Measurements from ENCODE around the gene EPHB2. TPM values are rescaled to one million over a fixed set of nuclear protein-coding genes. Genes with fewer than 3 reads are reported as not detected.

Gene EPHB2
- total and polyA plus RNA-seq, 2 of the 8 experiments (the other 6 are each of a cell fraction or from before 2014, with no cell fraction given), result 15.8 to 17.2 TPM

DNA sequence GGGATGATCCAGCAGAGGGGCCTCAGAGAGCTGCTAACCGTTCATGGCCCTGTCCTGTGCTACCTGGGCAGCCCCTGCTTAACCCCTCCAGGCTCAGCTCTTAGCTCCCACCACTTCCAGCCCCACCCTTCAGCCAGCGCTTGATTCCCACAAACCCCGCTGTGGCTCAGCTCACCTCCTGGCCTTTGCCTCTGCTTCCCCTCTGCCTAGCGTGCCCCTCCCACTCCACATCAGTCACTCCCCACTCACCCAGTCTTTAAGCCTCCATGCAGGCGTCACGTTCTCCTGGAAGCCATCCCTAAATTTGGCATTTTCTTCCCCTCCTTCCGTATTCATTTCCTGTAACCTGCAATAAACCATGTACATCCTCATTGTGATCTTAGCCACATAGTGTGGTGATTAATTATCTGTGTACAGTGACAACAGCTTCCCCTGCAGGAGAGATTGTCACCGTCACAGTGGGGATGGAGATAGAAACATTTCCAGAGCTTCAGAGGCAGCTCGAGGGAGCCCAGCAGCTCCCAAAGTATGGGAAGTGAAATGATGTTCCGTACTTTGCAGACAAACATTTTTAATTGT lies 65.5 kb downstream of the EPHB2 start (continued):
- TF ChIP-seq, protein P1, sequence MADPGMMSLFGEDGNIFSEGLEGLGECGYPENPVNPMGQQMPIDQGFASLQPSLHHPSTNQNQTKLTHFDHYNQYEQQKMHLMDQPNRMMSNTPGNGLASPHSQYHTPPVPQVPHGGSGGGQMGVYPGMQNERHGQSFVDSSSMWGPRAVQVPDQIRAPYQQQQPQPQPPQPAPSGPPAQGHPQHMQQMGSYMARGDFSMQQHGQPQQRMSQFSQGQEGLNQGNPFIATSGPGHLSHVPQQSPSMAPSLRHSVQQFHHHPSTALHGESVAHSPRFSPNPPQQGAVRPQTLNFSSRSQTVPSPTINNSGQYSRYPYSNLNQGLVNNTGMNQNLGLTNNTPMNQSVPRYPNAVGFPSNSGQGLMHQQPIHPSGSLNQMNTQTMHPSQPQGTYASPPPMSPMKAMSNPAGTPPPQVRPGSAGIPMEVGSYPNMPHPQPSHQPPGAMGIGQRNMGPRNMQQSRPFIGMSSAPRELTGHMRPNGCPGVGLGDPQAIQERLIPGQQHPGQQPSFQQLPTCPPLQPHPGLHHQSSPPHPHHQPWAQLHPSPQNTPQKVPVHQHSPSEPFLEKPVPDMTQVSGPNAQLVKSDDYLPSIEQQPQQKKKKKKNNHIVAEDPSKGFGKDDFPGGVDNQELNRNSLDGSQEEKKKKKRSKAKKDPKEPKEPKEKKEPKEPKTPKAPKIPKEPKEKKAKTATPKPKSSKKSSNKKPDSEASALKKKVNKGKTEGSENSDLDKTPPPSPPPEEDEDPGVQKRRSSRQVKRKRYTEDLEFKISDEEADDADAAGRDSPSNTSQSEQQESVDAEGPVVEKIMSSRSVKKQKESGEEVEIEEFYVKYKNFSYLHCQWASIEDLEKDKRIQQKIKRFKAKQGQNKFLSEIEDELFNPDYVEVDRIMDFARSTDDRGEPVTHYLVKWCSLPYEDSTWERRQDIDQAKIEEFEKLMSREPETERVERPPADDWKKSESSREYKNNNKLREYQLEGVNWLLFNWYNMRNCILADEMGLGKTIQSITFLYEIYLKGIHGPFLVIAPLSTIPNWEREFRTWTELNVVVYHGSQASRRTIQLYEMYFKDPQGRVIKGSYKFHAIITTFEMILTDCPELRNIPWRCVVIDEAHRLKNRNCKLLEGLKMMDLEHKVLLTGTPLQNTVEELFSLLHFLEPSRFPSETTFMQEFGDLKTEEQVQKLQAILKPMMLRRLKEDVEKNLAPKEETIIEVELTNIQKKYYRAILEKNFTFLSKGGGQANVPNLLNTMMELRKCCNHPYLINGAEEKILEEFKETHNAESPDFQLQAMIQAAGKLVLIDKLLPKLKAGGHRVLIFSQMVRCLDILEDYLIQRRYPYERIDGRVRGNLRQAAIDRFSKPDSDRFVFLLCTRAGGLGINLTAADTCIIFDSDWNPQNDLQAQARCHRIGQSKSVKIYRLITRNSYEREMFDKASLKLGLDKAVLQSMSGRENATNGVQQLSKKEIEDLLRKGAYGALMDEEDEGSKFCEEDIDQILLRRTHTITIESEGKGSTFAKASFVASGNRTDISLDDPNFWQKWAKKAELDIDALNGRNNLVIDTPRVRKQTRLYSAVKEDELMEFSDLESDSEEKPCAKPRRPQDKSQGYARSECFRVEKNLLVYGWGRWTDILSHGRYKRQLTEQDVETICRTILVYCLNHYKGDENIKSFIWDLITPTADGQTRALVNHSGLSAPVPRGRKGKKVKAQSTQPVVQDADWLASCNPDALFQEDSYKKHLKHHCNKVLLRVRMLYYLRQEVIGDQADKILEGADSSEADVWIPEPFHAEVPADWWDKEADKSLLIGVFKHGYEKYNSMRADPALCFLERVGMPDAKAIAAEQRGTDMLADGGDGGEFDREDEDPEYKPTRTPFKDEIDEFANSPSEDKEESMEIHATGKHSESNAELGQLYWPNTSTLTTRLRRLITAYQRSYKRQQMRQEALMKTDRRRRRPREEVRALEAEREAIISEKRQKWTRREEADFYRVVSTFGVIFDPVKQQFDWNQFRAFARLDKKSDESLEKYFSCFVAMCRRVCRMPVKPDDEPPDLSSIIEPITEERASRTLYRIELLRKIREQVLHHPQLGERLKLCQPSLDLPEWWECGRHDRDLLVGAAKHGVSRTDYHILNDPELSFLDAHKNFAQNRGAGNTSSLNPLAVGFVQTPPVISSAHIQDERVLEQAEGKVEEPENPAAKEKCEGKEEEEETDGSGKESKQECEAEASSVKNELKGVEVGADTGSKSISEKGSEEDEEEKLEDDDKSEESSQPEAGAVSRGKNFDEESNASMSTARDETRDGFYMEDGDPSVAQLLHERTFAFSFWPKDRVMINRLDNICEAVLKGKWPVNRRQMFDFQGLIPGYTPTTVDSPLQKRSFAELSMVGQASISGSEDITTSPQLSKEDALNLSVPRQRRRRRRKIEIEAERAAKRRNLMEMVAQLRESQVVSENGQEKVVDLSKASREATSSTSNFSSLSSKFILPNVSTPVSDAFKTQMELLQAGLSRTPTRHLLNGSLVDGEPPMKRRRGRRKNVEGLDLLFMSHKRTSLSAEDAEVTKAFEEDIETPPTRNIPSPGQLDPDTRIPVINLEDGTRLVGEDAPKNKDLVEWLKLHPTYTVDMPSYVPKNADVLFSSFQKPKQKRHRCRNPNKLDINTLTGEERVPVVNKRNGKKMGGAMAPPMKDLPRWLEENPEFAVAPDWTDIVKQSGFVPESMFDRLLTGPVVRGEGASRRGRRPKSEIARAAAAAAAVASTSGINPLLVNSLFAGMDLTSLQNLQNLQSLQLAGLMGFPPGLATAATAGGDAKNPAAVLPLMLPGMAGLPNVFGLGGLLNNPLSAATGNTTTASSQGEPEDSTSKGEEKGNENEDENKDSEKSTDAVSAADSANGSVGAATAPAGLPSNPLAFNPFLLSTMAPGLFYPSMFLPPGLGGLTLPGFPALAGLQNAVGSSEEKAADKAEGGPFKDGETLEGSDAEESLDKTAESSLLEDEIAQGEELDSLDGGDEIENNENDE (IDR thresholded peaks at IDR 0.05; ENCODE audit: insufficient replicate concordance, low read length), result no peak
- TF ChIP-seq KDM5A (IDR thresholded peaks at IDR 0.05; ENCODE audit: low read length) (no peak), SUZ12 (IDR thresholded peaks at IDR 0.05; ENCODE audit: low read length) (no peak), YY1 (IDR thresholded peaks at IDR 0.05; ENCODE audit: low read depth, low read length) (no peak)
